Keratinocyte (primary cell): ENCODE data around the gene AGAP9. TPM values are rescaled to one million over a fixed set of nuclear protein-coding genes. Genes with fewer than 3 reads are reported as not detected.
A peak's percentile ranks its signal among the peaks of the same experiment; 100 is the strongest.
"Not testable (repeated sequence)": the region's sequence is repeated elsewhere in the genome, so short reads cannot be mapped to it uniquely, and the experiment has no call there.

Source experiments
- DNase-seq: peaks from one replicate; pipeline ENCODE4 v3.0.0-alpha.2; 2011; ENCODE audit warnings: low read depth, missing footprints, low spot score
- FAIRE-seq: peaks from 2 replicates; lab custom pipeline; 2011; peaks lifted over from hg19 to GRCh38; lab: Jason Lieb, UNC
- H2AFZ ChIP-seq: 2 replicates; pipeline ENCODE4 v1.6.0; 2012; ENCODE audit warnings: low read length, control low read depth, inconsistent platforms; ENCODE audit not compliant: control insufficient read depth
- H3K27ac ChIP-seq: 2 replicates; pipeline ENCODE4 v1.5.1; 2011; ENCODE audit warnings: low read length; ENCODE audit not compliant: control insufficient read depth, insufficient read depth
- H3K27me3 ChIP-seq: 3 replicates; pipeline ENCODE4 v1.6.0; 2011; ENCODE audit warnings: low read length; ENCODE audit not compliant: control insufficient read depth, insufficient read depth; ENCODE audit errors: extremely low read depth
- H3K36me3 ChIP-seq, 2 experiments: 2 replicates in 1 of 2; 3 replicates in 1 of 2; pipeline ENCODE4 v1.5.1; 2011; ENCODE audit warnings: low read length in 2 of 2, mild to moderate bottlenecking in 1 of 2; ENCODE audit not compliant: control insufficient read depth in 2 of 2, insufficient read depth in 2 of 2; ENCODE audit errors: extremely low read depth in 1 of 2
- H3K4me1 ChIP-seq: 3 replicates; pipeline ENCODE4 v1.5.1; 2011; ENCODE audit warnings: low read length; ENCODE audit not compliant: control insufficient read depth, insufficient read depth; ENCODE audit errors: extremely low read depth
- H3K4me2 ChIP-seq: 3 replicates; pipeline ENCODE4 v1.6.0; 2011; ENCODE audit warnings: low read depth, low read length; ENCODE audit not compliant: control insufficient read depth, insufficient read depth; ENCODE audit errors: extremely low read depth
- H3K4me3 ChIP-seq, 3 experiments: fragments of 200-600 bp in 1 of 3; sonication (generic) in 1 of 3; 2 replicates in 2 of 3; 3 replicates in 1 of 3; pipeline ENCODE4 v1.5.1; 2011 to 2016; ENCODE audit warnings: low read length in 3 of 3, mild to moderate bottlenecking in 3 of 3, control low read depth in 2 of 3, inconsistent platforms in 1 of 3, low read depth in 1 of 3, mixed read lengths in 1 of 3, mixed run types in 1 of 3, moderate library complexity in 1 of 3; ENCODE audit not compliant: control insufficient read depth in 2 of 3, insufficient read depth in 2 of 3; ENCODE audit errors: extremely low read depth in 1 of 3
- H3K79me2 ChIP-seq: 2 replicates; pipeline ENCODE4 v1.6.0; 2012; ENCODE audit warnings: low read length; ENCODE audit not compliant: control insufficient read depth, insufficient read depth
- H3K9ac ChIP-seq: 3 replicates; pipeline ENCODE4 v1.6.0; 2011; ENCODE audit warnings: low read length; ENCODE audit not compliant: control insufficient read depth, insufficient read depth; ENCODE audit errors: extremely low read depth
- H3K9me1 ChIP-seq: 3 replicates; pipeline ENCODE4 v1.6.0; 2011; ENCODE audit warnings: low read length; ENCODE audit not compliant: control insufficient read depth, insufficient read depth; ENCODE audit errors: extremely low read depth
- H3K9me3 ChIP-seq: 2 replicates; pipeline ENCODE4 v1.5.1; 2012; ENCODE audit warnings: low read depth, low read length; ENCODE audit not compliant: control insufficient read depth
- H4K20me1 ChIP-seq: 3 replicates; pipeline ENCODE4 v1.6.0; 2011; ENCODE audit warnings: low read length; ENCODE audit not compliant: control insufficient read depth, insufficient read depth; ENCODE audit errors: extremely low read depth
- dilution Hi-C: fragments of 300-500 bp; cut with MboI; formaldehyde crosslinking; loops from one replicate; pipeline ENCODE4 v1.7.0; 2020; ENCODE audit warnings: low sequenced_read_pairs; ENCODE audit not compliant: extremely low pct_ligation_motif_present
- polyA plus RNA-seq, 5 experiments: library from polyadenylated mRNA; depleted of rRNA in 3 of 5; stranded (reverse) in 3 of 5; stranded (forward) in 1 of 5; unstranded in 1 of 5; fragments of >200 nt; gene quantifications; 1 replicate in 1 of 5; 2 replicates in 3 of 5; 3 replicates in 1 of 5; pipeline versions ENCODE4 v1.2.1 to v1.2.3, GENCODE V29; 2011 to 2012; ENCODE audit warnings: missing spikeins in 2 of 5, low read depth in 1 of 5, low replicate concordance in 1 of 5

Gene AGAP9
- polyA plus RNA-seq, 1 donor (not counting 4 experiments of a cell fraction or from before 2014, with no cell fraction given): 6.5 TPM

- H3K36me3 ChIP-seq, dilution Hi-C loops, H3K9me3 ChIP-seq: not testable (repeated sequence)
These were observed 45.3 kb downstream of the AGAP9 start for GRCh38 chr10:47478114-47478513.

DNA sequence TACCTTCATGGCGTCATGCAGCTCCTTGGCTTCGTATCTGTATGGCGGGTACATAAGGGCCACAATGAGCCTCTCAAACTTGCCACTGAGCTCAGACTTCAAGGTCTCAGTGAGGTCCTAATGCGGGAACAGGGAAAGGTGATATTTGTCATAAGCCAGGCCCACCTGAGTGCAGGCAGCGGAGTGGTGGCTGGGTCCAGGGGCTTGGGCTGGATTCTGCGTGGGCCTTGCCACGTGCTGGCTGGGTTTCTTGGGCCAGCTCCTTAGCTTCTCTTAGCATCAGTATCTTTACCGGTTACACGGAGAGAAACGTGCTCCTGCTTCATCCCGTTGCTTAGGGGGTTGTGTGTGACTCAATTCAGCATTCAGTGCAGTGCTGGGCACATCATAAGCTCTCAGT lies 46.4 kb downstream of the AGAP9 start:
- dilution Hi-C loops, H3K36me3 ChIP-seq, H3K9me3 ChIP-seq, H3K4me3 ChIP-seq, H3K9me1 ChIP-seq, H3K4me2 ChIP-seq, H4K20me1 ChIP-seq, H3K9ac ChIP-seq, H3K27me3 ChIP-seq, FAIRE-seq, H3K4me1 ChIP-seq, H3K79me2 ChIP-seq, DNase-seq, H2AFZ ChIP-seq, H3K27ac ChIP-seq: not testable (repeated sequence)

More at GRCh38 chr10:47478114-47478513, 45.3 kb downstream of the AGAP9 start:
- not testable (repeated sequence) for H3K9ac ChIP-seq, H3K4me1 ChIP-seq, H3K9me1 ChIP-seq, DNase-seq, H2AFZ ChIP-seq, H3K4me2 ChIP-seq, H3K79me2 ChIP-seq, H3K27me3 ChIP-seq, H4K20me1 ChIP-seq, H3K27ac ChIP-seq, FAIRE-seq, H3K4me3 ChIP-seq

DNA sequence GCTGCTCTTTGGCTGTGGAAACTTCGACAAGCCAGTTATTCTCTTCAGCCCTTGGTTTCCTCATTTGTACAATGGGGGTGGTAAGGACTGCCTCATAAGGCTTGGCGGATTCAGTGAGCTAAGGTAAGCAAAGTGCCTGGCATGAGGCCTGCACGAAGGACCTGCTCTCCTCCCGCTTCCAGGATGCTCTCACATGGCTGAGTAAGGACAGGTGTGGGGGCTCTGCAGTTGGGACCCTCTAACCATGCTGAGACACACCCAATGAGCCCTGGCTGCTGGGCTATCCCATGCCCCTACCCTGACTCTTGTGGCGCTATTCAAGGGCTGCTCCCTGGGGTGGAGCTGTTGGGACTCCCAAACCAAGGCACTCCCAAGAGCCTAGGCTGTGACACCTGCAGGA lies 48.3 kb downstream of the AGAP9 start:
- H3K36me3 ChIP-seq, H3K9me3 ChIP-seq, H3K27me3 ChIP-seq, H2AFZ ChIP-seq, H3K9ac ChIP-seq, H3K4me1 ChIP-seq, H3K4me2 ChIP-seq, H4K20me1 ChIP-seq, H3K4me3 ChIP-seq, dilution Hi-C loops, H3K79me2 ChIP-seq, H3K9me1 ChIP-seq, H3K27ac ChIP-seq, FAIRE-seq: not testable (repeated sequence)
- peak; percentile 15 for DNase-seq

DNA sequence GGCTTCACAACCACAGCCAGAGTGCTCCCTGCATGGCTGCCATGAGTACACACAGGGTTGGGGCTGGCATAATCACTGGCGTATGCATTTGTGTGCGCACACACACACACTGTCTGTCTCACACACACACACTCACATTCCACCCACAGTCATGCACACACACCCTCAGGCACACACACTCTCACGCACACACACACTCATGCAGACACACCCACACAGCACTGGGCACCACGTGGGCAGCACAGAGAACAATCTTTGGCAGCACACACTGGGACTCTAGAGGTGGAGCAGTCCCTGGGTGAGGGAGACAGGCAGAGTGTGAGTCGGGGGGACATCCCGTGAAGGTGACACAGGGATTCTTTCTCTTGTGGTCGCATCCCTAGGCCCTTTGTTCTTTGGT lies 49.9 kb downstream of the AGAP9 start:
- dilution Hi-C loops, H3K9me1 ChIP-seq, DNase-seq, H3K4me2 ChIP-seq, H3K9me3 ChIP-seq, H2AFZ ChIP-seq, H3K4me3 ChIP-seq, H3K4me1 ChIP-seq, H4K20me1 ChIP-seq, H3K36me3 ChIP-seq, H3K27me3 ChIP-seq, FAIRE-seq, H3K79me2 ChIP-seq, H3K27ac ChIP-seq, H3K9ac ChIP-seq: not testable (repeated sequence)

- H4K20me1 ChIP-seq, H3K9ac ChIP-seq, FAIRE-seq, H2AFZ ChIP-seq, H3K9me1 ChIP-seq, H3K27me3 ChIP-seq, H3K9me3 ChIP-seq, H3K4me3 ChIP-seq, H3K36me3 ChIP-seq, H3K4me2 ChIP-seq, DNase-seq, dilution Hi-C loops, H3K79me2 ChIP-seq, H3K4me1 ChIP-seq: not testable (repeated sequence)
- H3K27ac ChIP-seq: peak overlapping the region; percentile 68
These were observed 50.8 kb downstream of the AGAP9 start for GRCh38 chr10:47472647-47473046.
